T-helper 17 cell (primary cell): ENCODE data around the gene CYB5R3. TPM values are rescaled to one million over a fixed set of nuclear protein-coding genes. Genes with fewer than 3 reads are reported as not detected.
A peak's percentile ranks its signal among the peaks of the same experiment; 100 is the strongest.
"Not testable (repeated sequence)": the region's sequence is repeated elsewhere in the genome, so short reads cannot be mapped to it uniquely, and the experiment has no call there.

Source experiments
- ATAC-seq: fragments of 150-1000 bp; cut with Tn5 transposase; 2 replicates; pipeline ENCODE4 v1.10.0; 2021; ENCODE audit warnings: mild to moderate bottlenecking, moderate library complexity
- DNase-seq, 3 donors: peaks; one replicate each; pipeline versions ENCODE4 v3.0.0 to v3.0.0-alpha.2; 2020 to 2021
- H3K9me3 ChIP-seq: one replicate; pipeline ENCODE4 v1.7.0; 2013; ENCODE audit warnings: low read length, mild to moderate bottlenecking; ENCODE audit not compliant: control insufficient read depth, poor library complexity, severe bottlenecking
- H3K27ac Mint-ChIP-seq: one replicate; pipeline ENCODE4 v1.8.0; 2022; ENCODE audit warnings: mild to moderate bottlenecking, moderate library complexity, mixed read lengths
- H3K27me3 Mint-ChIP-seq: one replicate; pipeline ENCODE4 v1.8.0; 2022; ENCODE audit warnings: mixed read lengths
- H3K36me3 Mint-ChIP-seq: one replicate; pipeline ENCODE4 v1.8.0; 2022; ENCODE audit warnings: low read depth, mixed read lengths
- H3K4me1 Mint-ChIP-seq: one replicate; pipeline ENCODE4 v1.8.0; 2022; ENCODE audit warnings: mild to moderate bottlenecking, mixed read lengths
- H3K4me3 Mint-ChIP-seq: one replicate; pipeline ENCODE4 v1.8.0; 2022; ENCODE audit warnings: mild to moderate bottlenecking, moderate library complexity, mixed read lengths
- total RNA-seq, 4 donors: library from RNA in 2 of 4; stranded (reverse) in 2 of 4; gene quantifications; one replicate each; pipeline ENCODE4 v1.2.3 and lab custom pipeline; 2022 to 2026

The CYB5R3 gene
- total RNA-seq, 2 donors from 2014 or later: 44.8 to 80.7 TPM

GRCh38 chr22:42581762-42582716 lies 67.2 kb downstream of the CYB5R3 start:
- Mint-ChIP-seq H3K4me1 (peaks cover 9% of the 10 kb centered on the region), H3K4me3 (peak overlapping the region; percentile 96), H3K27me3 (no peaks in the 10 kb centered on the region), H3K27ac (peak overlapping the region; percentile 82), H3K36me3 (peaks cover 5% of the 10 kb centered on the region)
- DNase-seq: peak; percentile 70 to 82 (median 78)
- ATAC-seq: peak; percentile 89
- H3K9me3 ChIP-seq: no peaks in the 10 kb centered on the region

DNA sequence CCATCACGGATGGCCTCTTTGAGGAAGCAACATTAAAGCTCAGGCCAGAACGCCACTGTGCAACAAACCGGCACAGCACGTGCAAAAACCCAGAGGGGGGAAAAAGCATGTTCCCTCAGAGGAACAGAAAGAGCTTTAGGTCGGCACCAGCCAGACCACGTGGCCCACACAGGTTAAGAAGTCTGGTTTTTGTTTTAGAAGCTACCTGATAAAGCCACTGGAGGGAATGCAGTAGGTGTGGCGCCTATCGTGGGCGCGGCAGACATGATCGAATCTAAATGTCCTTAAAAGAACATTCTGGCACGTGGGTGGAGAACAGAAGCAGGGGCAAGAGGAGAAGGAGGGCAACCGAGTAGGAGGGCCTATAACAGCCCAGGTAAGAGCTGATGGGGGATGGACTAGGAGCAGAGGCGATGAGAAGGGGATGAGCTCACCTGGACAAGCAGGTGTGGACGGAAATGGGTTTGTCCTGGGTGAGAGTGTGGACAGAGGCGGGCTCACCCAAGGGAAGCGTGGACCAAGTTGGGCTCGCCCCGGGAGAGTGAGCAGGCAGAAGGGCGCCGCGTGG lies 67.9 kb downstream of the CYB5R3 start:
- H3K4me1 Mint-ChIP-seq: not testable (repeated sequence)
- peak; percentile 49 for ATAC-seq

DNA sequence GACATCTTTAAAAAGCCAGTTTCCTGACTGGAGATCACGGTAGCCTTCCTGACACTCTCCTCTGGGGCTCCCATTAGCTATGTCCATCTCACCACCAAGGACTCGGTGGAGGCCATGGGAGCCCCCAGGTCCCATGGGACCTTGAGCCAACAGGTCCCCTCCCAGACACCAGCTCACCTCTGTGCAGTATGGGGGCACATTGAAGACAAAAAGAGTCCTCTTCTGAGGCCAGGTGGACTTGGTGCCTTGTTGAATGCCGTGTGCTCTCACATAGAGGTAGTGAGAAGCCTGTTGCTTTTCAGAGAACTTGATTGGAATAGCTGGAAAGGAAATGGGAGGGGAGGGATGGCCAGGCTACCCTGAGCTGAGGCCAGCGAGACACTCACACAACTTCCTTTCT lies 69.2 kb downstream of the CYB5R3 start:
- not testable (repeated sequence) for ATAC-seq, H3K36me3 Mint-ChIP-seq, H3K27me3 Mint-ChIP-seq, DNase-seq, H3K9me3 ChIP-seq, H3K4me3 Mint-ChIP-seq, H3K27ac Mint-ChIP-seq, H3K4me1 Mint-ChIP-seq

More for the DNA sequence above, 67.9 kb downstream of the CYB5R3 start:
- Mint-ChIP-seq H3K27ac (peak overlapping the region; percentile 82), H3K4me3 (peak overlapping the region; percentile 96)
- not testable (repeated sequence) for H3K36me3 Mint-ChIP-seq, H3K27me3 Mint-ChIP-seq, H3K9me3 ChIP-seq, DNase-seq

DNA sequence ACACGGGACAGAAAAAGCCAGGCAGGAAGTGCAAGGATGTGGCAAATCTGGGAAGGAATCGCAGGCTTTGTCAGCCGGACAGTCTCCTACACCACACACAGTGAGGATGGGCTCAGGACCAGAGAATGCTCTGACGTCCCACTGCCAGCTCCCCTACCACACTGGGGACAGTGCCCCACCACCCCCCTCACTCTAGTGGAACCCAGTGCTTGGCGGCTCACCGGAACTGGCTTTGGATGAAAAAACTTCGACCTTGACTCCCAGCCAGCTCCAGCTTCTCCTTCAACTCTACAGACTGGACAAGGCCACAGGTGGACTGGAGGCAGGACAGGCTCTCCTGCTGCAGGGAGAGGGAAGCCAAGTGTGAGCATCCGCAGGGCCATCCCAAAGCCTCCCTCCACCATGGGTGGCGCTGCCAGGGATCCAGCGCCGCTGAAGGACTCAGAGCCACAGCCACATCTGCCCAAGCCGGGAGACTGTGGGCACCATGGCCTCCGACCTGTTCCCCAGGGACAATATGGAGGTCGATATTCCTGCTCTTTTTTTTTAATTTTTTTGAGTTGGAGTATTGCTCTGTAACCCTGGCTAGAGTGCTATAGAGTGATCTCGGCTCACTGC lies 71.5 kb downstream of the CYB5R3 start:
- Mint-ChIP-seq H3K4me3 (no peak overlapping the region), H3K27ac (peak overlapping the region; percentile 19), H3K36me3 (no peaks in the 10 kb centered on the region), H3K27me3 (no peaks in the 10 kb centered on the region), H3K4me1 (peaks cover 9% of the 10 kb centered on the region)
- ATAC-seq (no peak), DNase-seq (no peak)
- H3K9me3 ChIP-seq: no peaks in the 10 kb centered on the region

DNA sequence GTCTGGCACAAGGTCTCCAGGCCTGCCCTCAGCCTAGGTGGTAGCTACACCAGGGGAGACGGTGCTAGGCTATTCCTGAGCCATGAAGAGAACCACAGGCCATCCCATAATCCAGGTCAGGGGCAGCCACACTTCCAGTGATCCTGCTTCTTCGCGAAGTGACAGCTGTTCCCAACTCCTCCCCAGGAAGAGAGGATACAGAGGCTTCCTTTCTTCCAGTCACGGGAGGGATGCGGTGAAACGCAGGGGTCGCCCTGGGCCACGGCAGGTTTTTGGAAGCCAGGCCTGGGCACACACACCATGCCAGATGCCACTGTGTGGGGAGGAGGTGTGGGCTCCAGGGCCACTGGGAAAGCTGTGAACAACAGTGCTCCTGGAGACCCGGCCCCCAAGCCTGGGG lies 72.1 kb downstream of the CYB5R3 start:
- not testable (repeated sequence) for H3K27me3 Mint-ChIP-seq, H3K36me3 Mint-ChIP-seq, H3K4me1 Mint-ChIP-seq, H3K9me3 ChIP-seq, ATAC-seq, H3K4me3 Mint-ChIP-seq, H3K27ac Mint-ChIP-seq, DNase-seq

- H3K9me3 ChIP-seq, H3K4me3 Mint-ChIP-seq, H3K36me3 Mint-ChIP-seq, H3K27ac Mint-ChIP-seq, ATAC-seq, H3K4me1 Mint-ChIP-seq, DNase-seq, H3K27me3 Mint-ChIP-seq: not testable (repeated sequence)
These were observed 73.1 kb downstream of the CYB5R3 start for GRCh38 chr22:42575996-42576574.

DNA sequence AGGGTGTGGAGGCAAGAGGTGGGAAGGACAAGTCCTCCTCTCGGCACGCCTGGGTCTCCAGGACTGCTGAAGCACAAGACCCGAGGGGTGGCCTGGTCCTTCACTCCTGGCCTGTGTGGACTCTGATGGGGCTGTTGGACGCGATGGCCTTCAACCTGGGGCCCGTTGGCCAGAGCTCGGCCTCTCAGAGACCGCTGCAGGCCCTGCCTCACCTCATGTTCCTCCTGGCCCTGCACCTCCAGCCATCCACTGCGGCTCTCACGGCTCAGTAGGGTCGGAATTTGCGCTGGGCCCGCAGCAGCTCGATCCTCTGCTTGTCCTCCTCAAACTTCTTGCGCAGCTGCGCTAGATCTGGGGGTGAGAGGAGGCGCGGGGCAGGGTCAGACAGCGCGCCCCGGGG lies 74.7 kb downstream of the CYB5R3 start:
- not testable (repeated sequence) for H3K9me3 ChIP-seq, H3K27ac Mint-ChIP-seq, H3K4me3 Mint-ChIP-seq, H3K4me1 Mint-ChIP-seq, H3K27me3 Mint-ChIP-seq, H3K36me3 Mint-ChIP-seq, DNase-seq, ATAC-seq

GRCh38 chr22:42574046-42574445 lies 75.1 kb downstream of the CYB5R3 start:
- H3K27ac Mint-ChIP-seq, H3K36me3 Mint-ChIP-seq, H3K4me3 Mint-ChIP-seq, H3K27me3 Mint-ChIP-seq, ATAC-seq, H3K9me3 ChIP-seq, H3K4me1 Mint-ChIP-seq, DNase-seq: not testable (repeated sequence)

- H3K27me3 Mint-ChIP-seq, ATAC-seq, H3K9me3 ChIP-seq, H3K36me3 Mint-ChIP-seq, H3K4me1 Mint-ChIP-seq, DNase-seq, H3K4me3 Mint-ChIP-seq: not testable (repeated sequence)
- peak overlapping the region; percentile 77 for H3K27ac Mint-ChIP-seq
These were observed 78.1 kb downstream of the CYB5R3 start for GRCh38 chr22:42571068-42571467.

GRCh38 chr22:42570580-42570979 lies 78.6 kb downstream of the CYB5R3 start:
- ATAC-seq, DNase-seq, H3K27me3 Mint-ChIP-seq, H3K36me3 Mint-ChIP-seq, H3K4me1 Mint-ChIP-seq, H3K4me3 Mint-ChIP-seq, H3K9me3 ChIP-seq: not testable (repeated sequence)
- H3K27ac Mint-ChIP-seq: peak overlapping the region; percentile 77

GRCh38 chr22:42567950-42568349 lies 81.2 kb downstream of the CYB5R3 start:
- not testable (repeated sequence) for H3K36me3 Mint-ChIP-seq, H3K9me3 ChIP-seq, ATAC-seq, H3K4me3 Mint-ChIP-seq, H3K4me1 Mint-ChIP-seq, DNase-seq, H3K27me3 Mint-ChIP-seq, H3K27ac Mint-ChIP-seq
